A549 (cell line): ENCODE data around the gene KCTD18. TPM values are rescaled to one million over a fixed set of nuclear protein-coding genes. Genes with fewer than 3 reads are reported as not detected.

Experiments
- ATAC-seq, 2 experiments: fragments of 200-7000 bp in 1 of 2; fragments of >200 bp in 1 of 2; cut with Nextera tagmentation in 1 of 2; cut with Tn5 transposase in 1 of 2; 3 replicates each; pipeline versions ENCODE4 v1.8.0 to v1.9.1; 2018 to 2020; ENCODE audit warnings: mild to moderate bottlenecking in 1 of 2, moderate library complexity in 1 of 2
- CTCF ChIA-PET: fragments of 300-600 bp; sonication (Branson Sonifier 250); formaldehyde crosslinking; extraction: SDS; loops from one replicate; lab custom pipeline; 2021; ENCODE audit warnings: antibody characterized with exemption, inconsistent platforms; lab: Yijun Ruan, JAX
- POLR2A ChIA-PET: fragments of 350-600 bp; formaldehyde crosslinking; extraction: SDS; loops from one replicate; lab custom pipeline; 2021; ENCODE audit warnings: antibody characterized with exemption, inconsistent platforms; lab: Yijun Ruan, JAX
- DNase-seq, 2 experiments: peaks; one replicate each; pipeline versions ENCODE4 v3.0.0 to v3.0.0-alpha.2; 2011 to 2016; ENCODE audit warnings: low read depth in 1 of 2, low spot score in 1 of 2
- FAIRE-seq: peaks from 2 replicates; lab custom pipeline; 2011; peaks lifted over from hg19 to GRCh38; lab: Jason Lieb, UNC
- H3K27ac ChIP-seq, 2 experiments: fragments of >200 bp; sonication (Bioruptor Twin); formaldehyde crosslinking; 3 replicates each; pipeline ENCODE4 v1.5.1; 2016 to 2017
- H3K4me1 ChIP-seq: fragments of >200 bp; sonication (Bioruptor Twin); formaldehyde crosslinking; 3 replicates; pipeline ENCODE4 v1.6.1; 2016
- H3K4me2 ChIP-seq: fragments of >200 bp; sonication (Bioruptor Twin); formaldehyde crosslinking; 3 replicates; pipeline ENCODE4 v1.6.1; 2016
- H3K4me3 ChIP-seq: fragments of >200 bp; sonication (Bioruptor Twin); formaldehyde crosslinking; 3 replicates; pipeline ENCODE4 v1.5.1; 2016
- H3K9me3 ChIP-seq: fragments of >200 bp; sonication (Bioruptor Twin); formaldehyde crosslinking; 3 replicates; pipeline ENCODE4 v1.6.1; 2016
- BCL3 ChIP-seq: fragments of >200 bp; sonication (Bioruptor Twin); formaldehyde crosslinking; IDR thresholded peaks from 3 replicates; pipeline ENCODE4 v1.6.1; 2016
- BHLHE40 ChIP-seq: IDR thresholded peaks from 2 replicates; pipeline ENCODE4 v1.6.1; 2012; ENCODE audit warnings: low read depth, low read length, inconsistent platforms
- CBX2 ChIP-seq: fragments of 200-600 bp; sonication (generic); IDR thresholded peaks from 2 replicates; pipeline ENCODE4 v1.6.1; 2016; ENCODE audit warnings: low read depth, mild to moderate bottlenecking, borderline replicate concordance
- CEBPB ChIP-seq, 2 experiments: fragments of >200 bp in 1 of 2; sonication (Bioruptor Twin) in 1 of 2; formaldehyde crosslinking in 1 of 2; IDR thresholded peaks; 2 replicates each; pipeline ENCODE4 v1.6.1; 2012 to 2016
- CHD4 ChIP-seq: fragments of 200-600 bp; sonication (generic); IDR thresholded peaks from 2 replicates; pipeline ENCODE4 v1.6.1; 2016; ENCODE audit warnings: antibody characterized with exemption, mild to moderate bottlenecking, borderline replicate concordance
- CTCF ChIP-seq: fragments of >200 bp; sonication (Bioruptor Twin); formaldehyde crosslinking; IDR thresholded peaks from 3 replicates; pipeline ENCODE4 v1.5.1; 2016
- EHMT2 ChIP-seq: fragments of 200-600 bp; sonication (generic); IDR thresholded peaks from 2 replicates; pipeline ENCODE4 v1.6.1; 2016; ENCODE audit warnings: antibody characterized with exemption, low read depth, mild to moderate bottlenecking, moderate library complexity
- EP300 ChIP-seq, 2 experiments: fragments of >200 bp; sonication (Bioruptor Twin); formaldehyde crosslinking; IDR thresholded peaks; 2 replicates in 1 of 2; 3 replicates in 1 of 2; pipeline ENCODE4 v1.6.1; 2016 to 2017
- ESRRA ChIP-seq: fragments of 150-350 bp; IDR thresholded peaks from 2 replicates; pipeline ENCODE4 v1.6.1; 2014; ENCODE audit warnings: mild to moderate bottlenecking, low read length, borderline replicate concordance
- FOSB ChIP-seq: fragments of 250-450 bp; sonication (Bioruptor Pico); IDR thresholded peaks from 2 replicates; pipeline ENCODE4 v1.5.0; 2020; ENCODE audit warnings: mild to moderate bottlenecking, moderate library complexity
- FOXS1 ChIP-seq: fragments of 250-450 bp; sonication (Bioruptor Pico); IDR thresholded peaks from 2 replicates; pipeline ENCODE4 v1.5.0; 2020; ENCODE audit warnings: mild to moderate bottlenecking, moderate library complexity
- GATA3 ChIP-seq: IDR thresholded peaks from 2 replicates; pipeline ENCODE4 v1.6.1; 2012; ENCODE audit warnings: borderline replicate concordance
- HES2 ChIP-seq: fragments of >200 bp; sonication (Bioruptor Twin); formaldehyde crosslinking; IDR thresholded peaks from 2 replicates; pipeline ENCODE4 v1.6.1; 2016
- HOXA7 ChIP-seq: fragments of 250-450 bp; sonication (Bioruptor Pico); IDR thresholded peaks from 2 replicates; pipeline ENCODE4 v1.5.0; 2020; ENCODE audit warnings: mild to moderate bottlenecking, moderate library complexity
- HOXB13 ChIP-seq: fragments of 250-450 bp; sonication (Bioruptor Pico); IDR thresholded peaks from 2 replicates; pipeline ENCODE4 v1.5.0; 2020; ENCODE audit warnings: low read depth, mild to moderate bottlenecking, moderate library complexity
- JUN ChIP-seq, 2 experiments: fragments of >200 bp; sonication (Bioruptor Twin); formaldehyde crosslinking; IDR thresholded peaks; 2 replicates in 1 of 2; 3 replicates in 1 of 2; pipeline ENCODE4 v1.6.1; 2016 to 2017
- JUNB ChIP-seq: fragments of >200 bp; sonication (Bioruptor Twin); formaldehyde crosslinking; IDR thresholded peaks from 2 replicates; pipeline ENCODE4 v1.6.1; 2016
- KDM5A ChIP-seq: fragments of 200-600 bp; sonication (generic); IDR thresholded peaks from 2 replicates; pipeline ENCODE4 v1.6.1; 2016; ENCODE audit warnings: antibody characterized with exemption, mild to moderate bottlenecking
- NFE2L2 ChIP-seq: fragments of 150-350 bp; conservative IDR thresholded peaks from 2 replicates; pipeline ENCODE4 v1.6.1; 2014; ENCODE audit warnings: low read length
- PHF8 ChIP-seq: fragments of 200-600 bp; sonication (generic); IDR thresholded peaks from 2 replicates; pipeline ENCODE4 v1.6.1; 2016; ENCODE audit warnings: low read depth, mild to moderate bottlenecking, antibody characterized with exemption, moderate library complexity, borderline replicate concordance
- POLR2A ChIP-seq: IDR thresholded peaks from 2 replicates; pipeline ENCODE4 v1.6.1; 2012; ENCODE audit warnings: mild to moderate bottlenecking, low read length
- RNF2 ChIP-seq: fragments of 200-600 bp; sonication (generic); IDR thresholded peaks from 2 replicates; pipeline ENCODE4 v1.6.1; 2016; ENCODE audit warnings: low read depth, mild to moderate bottlenecking, antibody characterized with exemption, moderate library complexity, borderline replicate concordance
- SMC3 ChIP-seq: fragments of >200 bp; sonication (Bioruptor Twin); formaldehyde crosslinking; IDR thresholded peaks from 3 replicates; pipeline ENCODE4 v1.6.1; 2018; ENCODE audit warnings: inconsistent platforms
- ZNF302 ChIP-seq: fragments of 250-450 bp; sonication (Bioruptor Pico); IDR thresholded peaks from 2 replicates; pipeline ENCODE4 v1.9.0; 2021; ENCODE audit warnings: inconsistent platforms, mild to moderate bottlenecking, moderate library complexity
- ZSCAN20 ChIP-seq: fragments of 250-450 bp; sonication (Bioruptor Pico); IDR thresholded peaks from 2 replicates; pipeline ENCODE4 v1.8.0; 2022; ENCODE audit warnings: mild to moderate bottlenecking, moderate library complexity
- WGBS: methylation state at CpG from one replicate; pipeline ENCODE4 v1.1.6; 2017; ENCODE audit errors: missing lambda C conversion rate; 5-methylcytosine and 5-hydroxymethylcytosine counted together
- polyA plus RNA-seq, 4 experiments: library from polyadenylated mRNA; depleted of rRNA in 3 of 4; stranded (reverse); fragments of >200 nt; fragmentation: RNase III in 1 of 4; extraction: RNeasy Plus Mini Kit Qiagen cat#74134 plus additional on column Dnase treatment in 1 of 4; gene quantifications; 2 replicates in 3 of 4; 3 replicates in 1 of 4; pipeline ENCODE4 v1.2.3, GENCODE V29; 2011 to 2017
- TF ChIP-seq, protein P1 (sequence below): IDR thresholded peaks from 2 replicates; pipeline ENCODE4 v1.6.1; 2012
- TF ChIP-seq, protein P2 (sequence below): fragments of 250-450 bp; sonication (Bioruptor Pico); IDR thresholded peaks from 2 replicates; pipeline ENCODE4 v1.5.0; 2020; ENCODE audit warnings: low read depth, mild to moderate bottlenecking, moderate library complexity
- TF ChIP-seq, protein P3 (sequence below): fragments of 450-650 bp; IDR thresholded peaks from 2 replicates; pipeline ENCODE4 v1.6.1; 2014; ENCODE audit warnings: antibody characterized with exemption

KCTD18 gene
- polyA plus RNA-seq, 2 of the 4 experiments (the other 2 are of a cell fraction), result 12.2 to 21.3 TPM

DNA sequence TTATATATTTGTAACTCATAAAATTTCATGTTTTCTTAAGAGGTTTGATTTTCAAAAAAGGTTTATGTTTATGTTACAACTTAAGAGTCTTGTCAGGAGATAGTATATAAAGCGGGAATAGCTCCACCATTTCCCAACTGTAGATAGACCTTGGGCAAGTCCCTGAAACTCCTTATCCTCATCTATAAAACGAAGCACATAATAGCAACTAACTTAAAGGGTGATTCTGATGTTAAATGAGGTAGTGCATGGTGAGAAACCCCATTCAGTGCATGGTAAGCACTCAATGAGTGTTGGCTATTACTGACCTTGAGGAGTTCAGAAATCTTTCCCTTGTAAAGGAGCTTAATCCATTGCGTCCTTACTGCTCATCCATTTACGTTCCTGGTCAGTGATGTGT is 34.1 kb downstream of the KCTD18 start:
- CTCF ChIA-PET, result interaction anchor here (0.8 to 6.4 kb wide), 5 partner anchors 7 to 496 kb away, joined by 3 to 76 read pairs (median 3); no protein-coding TSS in a partner anchor
- no peak for FAIRE-seq
- H3K4me1 ChIP-seq, result peaks cover 31% of the 10 kb centered on the region
- DNase-seq, result no peak
- H3K4me2 ChIP-seq, result no peak overlapping the region
- TF ChIP-seq KDM5A (no peak), ZSCAN20 (CRISPR knock-in tag) (no peak), SMC3 (no peak), EHMT2 (no peak), JUNB (no peak), CBX2 (no peak), GATA3 (no peak), CHD4 (no peak), JUN (IDR thresholded peaks at IDR 0.05) (no peak), HOXB13 (CRISPR knock-in tag) (no peak), HES2 (no peak), BCL3 (no peak), PHF8 (no peak), POLR2A (no peak), NFE2L2 (no peak), BHLHE40 (no peak)
- TF ChIP-seq, protein P1, sequence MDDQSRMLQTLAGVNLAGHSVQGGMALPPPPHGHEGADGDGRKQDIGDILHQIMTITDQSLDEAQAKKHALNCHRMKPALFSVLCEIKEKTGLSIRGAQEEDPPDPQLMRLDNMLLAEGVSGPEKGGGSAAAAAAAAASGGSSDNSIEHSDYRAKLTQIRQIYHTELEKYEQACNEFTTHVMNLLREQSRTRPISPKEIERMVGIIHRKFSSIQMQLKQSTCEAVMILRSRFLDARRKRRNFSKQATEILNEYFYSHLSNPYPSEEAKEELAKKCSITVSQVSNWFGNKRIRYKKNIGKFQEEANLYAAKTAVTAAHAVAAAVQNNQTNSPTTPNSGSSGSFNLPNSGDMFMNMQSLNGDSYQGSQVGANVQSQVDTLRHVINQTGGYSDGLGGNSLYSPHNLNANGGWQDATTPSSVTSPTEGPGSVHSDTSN, result no peak
- TF ChIP-seq, protein P2, sequence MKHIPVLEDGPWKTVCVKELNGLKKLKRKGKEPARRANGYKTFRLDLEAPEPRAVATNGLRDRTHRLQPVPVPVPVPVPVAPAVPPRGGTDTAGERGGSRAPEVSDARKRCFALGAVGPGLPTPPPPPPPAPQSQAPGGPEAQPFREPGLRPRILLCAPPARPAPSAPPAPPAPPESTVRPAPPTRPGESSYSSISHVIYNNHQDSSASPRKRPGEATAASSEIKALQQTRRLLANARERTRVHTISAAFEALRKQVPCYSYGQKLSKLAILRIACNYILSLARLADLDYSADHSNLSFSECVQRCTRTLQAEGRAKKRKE (CRISPR knock-in tag), result no peak
- TF ChIP-seq, all 56 proteins: peak for 0
- H3K9me3 ChIP-seq, result no peaks in the 10 kb centered on the region
- POLR2A ChIA-PET, result no interaction called here
- H3K4me3 ChIP-seq, result no peak overlapping the region
- 0 out of 6 replicates have a peak overlapping the region, but pooled peaks of 1 of the 2 experiments have one; percentile 9 for H3K27ac ChIP-seq
- ATAC-seq, result no peak
- WGBS, result 89% methylated on average over 4 of the region's 4 CpGs

GRCh38 chr2:200472853-200473464 is 36.9 kb downstream of the KCTD18 start:
- no peaks in the 10 kb centered on the region for H3K9me3 ChIP-seq
- no peak overlapping the region for H3K4me2 ChIP-seq
- no peak for ATAC-seq
- H3K4me3 ChIP-seq, result no peak overlapping the region
- H3K27ac ChIP-seq, result peak overlapping the region in 1 of 2 experiments; percentile 25; a peak in 1 of 6 replicates
- 91% methylated on average over 14 of the region's 14 CpGs for WGBS
- POLR2A ChIA-PET, result no interaction called here
- FAIRE-seq, result no peak
- CTCF ChIA-PET, result interaction anchor here (0.6 to 6.4 kb wide), 9 partner anchors 10 to 498 kb away, joined by 3 to 76 read pairs (median 9); no protein-coding TSS in a partner anchor
- TF ChIP-seq HOXA7 (CRISPR knock-in tag), result no peak
- no peak for TF ChIP-seq KDM5A
- TF ChIP-seq NFE2L2, result no peak
- DNase-seq, result no peak
- H3K4me1 ChIP-seq, result peaks cover 2% of the 10 kb centered on the region; the same call in 1 of the 3 replicates

DNA sequence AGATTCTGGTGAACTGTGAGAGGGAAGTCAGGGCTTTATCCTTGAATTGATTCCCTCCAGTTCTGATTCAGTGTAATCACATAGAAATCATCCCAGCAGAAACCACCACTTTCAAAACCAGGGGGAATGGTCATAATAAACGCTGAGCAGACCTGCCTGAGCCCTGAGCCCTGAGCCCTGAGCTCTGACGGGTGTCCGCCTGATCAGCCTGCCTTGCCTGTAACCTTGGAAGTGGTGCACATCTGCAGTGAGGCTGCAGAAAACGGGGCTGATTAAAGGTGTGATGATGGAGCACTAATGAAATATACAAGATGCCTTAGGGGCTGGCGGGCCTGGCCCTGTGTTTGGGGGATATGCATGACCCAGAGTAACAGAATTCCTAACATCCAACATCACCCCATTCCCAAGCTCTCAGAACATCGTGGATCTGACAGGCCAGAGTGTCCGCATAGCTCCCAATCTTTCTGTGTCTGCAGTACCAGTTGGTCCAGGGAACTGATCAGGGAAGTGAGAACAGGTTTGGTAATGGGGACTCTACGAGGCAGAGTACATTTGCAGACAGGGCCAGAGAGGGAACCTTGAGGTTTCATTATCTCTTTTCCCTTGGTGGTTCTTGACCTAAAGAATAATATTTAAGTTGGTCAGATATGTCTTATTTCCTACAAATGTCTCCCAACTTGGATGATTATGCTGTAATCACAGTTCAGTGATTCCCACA is 37.8 kb downstream of the KCTD18 start:
- Histone ChIP-seq H3K4me1 (no peaks in the 10 kb centered on the region), H3K4me3 (no peak overlapping the region), H3K27ac (peak overlapping the region in 1 of 2 experiments; percentile 56; a peak in 4 of 6 replicates), H3K9me3 (no peaks in the 10 kb centered on the region), H3K4me2 (no peak overlapping the region)
- POLR2A ChIA-PET, result no interaction called here
- FAIRE-seq, result no peak
- DNase-seq, result no peak
- no peak for ATAC-seq
- 81% methylated on average over 8 of the region's 8 CpGs for WGBS
- CTCF ChIA-PET, result interaction anchor here (0.6 to 6.4 kb wide), 34 partner anchors 10 to 502 kb away, joined by 3 to 76 read pairs (median 4); no protein-coding TSS in a partner anchor
- TF ChIP-seq ZNF302 (no peak), FOSB (CRISPR knock-in tag) (no peak), CEBPB (IDR thresholded peaks at IDR 0.05) (no peak), RNF2 (no peak), CTCF (no peak), EP300 (IDR thresholded peaks at IDR 0.05) (no peak), FOXS1 (CRISPR knock-in tag) (no peak), ESRRA (no peak)
- TF ChIP-seq, protein P3, sequence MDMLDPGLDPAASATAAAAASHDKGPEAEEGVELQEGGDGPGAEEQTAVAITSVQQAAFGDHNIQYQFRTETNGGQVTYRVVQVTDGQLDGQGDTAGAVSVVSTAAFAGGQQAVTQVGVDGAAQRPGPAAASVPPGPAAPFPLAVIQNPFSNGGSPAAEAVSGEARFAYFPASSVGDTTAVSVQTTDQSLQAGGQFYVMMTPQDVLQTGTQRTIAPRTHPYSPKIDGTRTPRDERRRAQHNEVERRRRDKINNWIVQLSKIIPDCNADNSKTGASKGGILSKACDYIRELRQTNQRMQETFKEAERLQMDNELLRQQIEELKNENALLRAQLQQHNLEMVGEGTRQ, result no peak
